Psoas muscle (tissue), 8 donors: ENCODE results near the gene NDUFB5. TPM values are rescaled to one million over a fixed set of nuclear protein-coding genes. Genes with fewer than 3 reads are reported as not detected.

Experiments used
- ATAC-seq, 4 donors: fragments of 200-7000 bp; cut with Tn5 transposase; one replicate each; pipeline ENCODE4 v1.9.1; 2020; ENCODE audit warnings: moderate library complexity in 3 of 4, mild to moderate bottlenecking in 2 of 4
- DNase-seq, 2 donors: peaks; one replicate each; pipeline ENCODE4 v3.0.0-alpha.2; 2020
- H3K27ac ChIP-seq: fragments of 200-600 bp; one replicate; pipeline ENCODE4 v1.8.0; 2022
- H3K27me3 ChIP-seq, 3 donors: fragments of 200-600 bp in 1 of 3; one replicate each; pipeline versions ENCODE4 v1.6.1 to v1.8.0; 2013 to 2022; ENCODE audit warnings: low read length in 2 of 3, mild to moderate bottlenecking in 2 of 3, moderate library complexity in 1 of 3; ENCODE audit not compliant: insufficient read depth in 3 of 3
- H3K36me3 ChIP-seq, 2 donors: fragments of 200-600 bp in 1 of 2; one replicate each; pipeline versions ENCODE4 v1.6.1 to v1.8.0; 2013 to 2022; ENCODE audit warnings: low read depth in 1 of 2, mild to moderate bottlenecking in 1 of 2, moderate library complexity in 1 of 2; ENCODE audit not compliant: insufficient read depth in 1 of 2
- H3K4me1 ChIP-seq: fragments of 200-600 bp; one replicate; pipeline ENCODE4 v1.8.0; 2022
- H3K4me3 ChIP-seq: fragments of 200-600 bp; one replicate; pipeline ENCODE4 v1.8.0; 2022; ENCODE audit warnings: mild to moderate bottlenecking
- H3K9me3 ChIP-seq: fragments of 200-600 bp; one replicate; pipeline ENCODE4 v1.8.0; 2022
- CTCF ChIP-seq: fragments of 200-600 bp; IDR thresholded peaks from one replicate; pipeline ENCODE4 v1.8.0; 2022; ENCODE audit warnings: antibody characterized with exemption
- WGBS, 3 donors: extraction: QIAGEN DNeasy Blood & Tissue Kit; methylation state at CpG; one replicate each; pipeline versions ENCODE4 v1.1.6 to v1.1.7; 2013; 5-methylcytosine and 5-hydroxymethylcytosine counted together
- intact Hi-C, 2 donors: fragments of 100-400 bp; cut with DNase I; formaldehyde crosslinking; loops; one replicate each; pipeline versions ENCODE4 v1.11.0 to v1.14.2; 2022
- polyA plus RNA-seq, 3 donors: library from polyadenylated mRNA; stranded (reverse); fragments of 200-250 nt; gene quantifications; one replicate each; pipeline ENCODE4 v1.2.3, GENCODE V29; 2013
- total RNA-seq, 4 donors: library from RNA; stranded (reverse); fragmentation: NEBNext Ultra II Directional in 2 of 4; extraction: Animal tissue kit (Norgen Biotek cat#: 25700) in 2 of 4; gene quantifications; one replicate each; pipeline versions ENCODE4 v1.2.1 to v1.2.4, GENCODE V29; 2021 to 2023
- donor health status: healthy with polysubstance abuse.
- donor health status: DM: no; HTN: no; CAD: no; lungs with moderate emphysema.
- donor health status: Bipolar disorder and iron deficiency.
- donor health status: healthy.
- donor health status: DM: yes; HTN: yes; CAD: no.
- donor health status: DM: no; HTN: no; CAD: no.
- donor health status: DM: no; HTN: no; CAD: no.
- donor health status: DM: yes; HTN: yes; CAD: no.

The NDUFB5 gene
- total and polyA plus RNA-seq, 7 donors: 147 to 261 (median 181) TPM

GRCh38 chr3:179660872-179661271 is 56.3 kb downstream of the NDUFB5 start:
- TF ChIP-seq CTCF: no peak
- DNase-seq: no peak
- WGBS, 3 donors: 58 to 78% (median 62%) methylated on average over 3 of the region's 3 CpGs

GRCh38 chr3:179661777-179662176 is 57.2 kb downstream of the NDUFB5 start:
- H3K27me3 ChIP-seq: no peaks in the 10 kb centered on the region
- no peak overlapping the region for H3K4me3 ChIP-seq
- intact Hi-C loops: no loop called here
- no peaks in the 10 kb centered on the region for H3K36me3 ChIP-seq
- DNase-seq (no peak), ATAC-seq (peak in 1 of 4 donors; percentile 22)
- peaks cover 78% of the 10 kb centered on the region for H3K4me1 ChIP-seq
- H3K27ac ChIP-seq: peak overlapping the region; percentile 98
- no peak for TF ChIP-seq CTCF
- no peaks in the 10 kb centered on the region for H3K9me3 ChIP-seq
- 41 to 56% (median 50%) methylated on average over 4 of the region's 4 CpGs for whole genome bisulfite sequencing, 3 donors

More at GRCh38 chr3:179660872-179661271, 56.3 kb downstream of the NDUFB5 start:
- intact Hi-C loops: no loop called here
- Histone ChIP-seq H3K9me3 (no peaks in the 10 kb centered on the region), H3K36me3 (no peaks in the 10 kb centered on the region), H3K27ac (peak overlapping the region; percentile 98), H3K4me3 (no peak overlapping the region), H3K4me1 (peaks cover 78% of the 10 kb centered on the region), H3K27me3 (no peaks in the 10 kb centered on the region)
- no peak for ATAC-seq

GRCh38 chr3:179663093-179663492 is 58.5 kb downstream of the NDUFB5 start:
- no peak for TF ChIP-seq CTCF
- DNase-seq: no peak
- H3K27ac ChIP-seq: peak overlapping the region; percentile 98

GRCh38 chr3:179666030-179666429 is 61.4 kb downstream of the NDUFB5 start:
- DNase-seq: no peak
- WGBS, 3 donors: 11 to 16% (median 14%) methylated on average over 1 of the region's 1 CpG
- Histone ChIP-seq H3K36me3 (no peaks in the 10 kb centered on the region), H3K4me1 (peaks cover 75% of the 10 kb centered on the region), H3K27me3 (no peaks in the 10 kb centered on the region), H3K4me3 (peak overlapping the region; percentile 41), H3K27ac (peak overlapping the region; percentile 98), H3K9me3 (no peaks in the 10 kb centered on the region)
- TF ChIP-seq CTCF: no peak
- intact Hi-C loops: no loop called here
- ATAC-seq: peak; percentile 24 to 43 (median 34)

More at GRCh38 chr3:179663093-179663492, 58.5 kb downstream of the NDUFB5 start:
- WGBS, 3 donors: 51 to 55% (median 53%) methylated on average over 1 of the region's 1 CpG
- Histone ChIP-seq H3K9me3 (no peaks in the 10 kb centered on the region), H3K4me3 (no peak overlapping the region), H3K4me1 (peaks cover 85% of the 10 kb centered on the region), H3K27me3 (no peaks in the 10 kb centered on the region), H3K36me3 (no peaks in the 10 kb centered on the region)
- ATAC-seq: no peak
- intact Hi-C loops: no loop called here

GRCh38 chr3:179666436-179667035 is 61.9 kb downstream of the NDUFB5 start:
- Histone ChIP-seq H3K36me3 (no peaks in the 10 kb centered on the region), H3K4me1 (peaks cover 73% of the 10 kb centered on the region), H3K27me3 (no peaks in the 10 kb centered on the region), H3K9me3 (no peaks in the 10 kb centered on the region), H3K4me3 (peak overlapping the region; percentile 41), H3K27ac (peak overlapping the region; percentile 98)
- intact Hi-C loops: no loop called here
- 19 to 27% (median 23%) methylated on average over 8 of the region's 8 CpGs for WGBS, 3 donors
- ATAC-seq (peak; percentile 75 to 86 (median 82)), DNase-seq (peak; percentile 72 to 92)
- TF ChIP-seq CTCF: peak; percentile 8
